LoVo (cell line): Measurements from ENCODE around the gene UNC5B.

Source experiments
- DNase-seq: peaks from one replicate; pipeline ENCODE4 v3.0.0-alpha.2; 2016; ENCODE audit warnings: low spot score

UNC5B gene

GRCh38 chr10:71239946-71240795 is 27.8 kb downstream of the UNC5B start:
- DNase-seq, result no peak

- DNase-seq, result no peak
Measured at GRCh38 chr10:71241114-71241829, 28.9 kb downstream of the UNC5B start.

GRCh38 chr10:71241830-71242621 is 29.7 kb downstream of the UNC5B start:
- no peak for DNase-seq

- no peak for DNase-seq
Measured at GRCh38 chr10:71242622-71243009, 30.2 kb downstream of the UNC5B start.

- DNase-seq, result peak; percentile 59
Measured at GRCh38 chr10:71243756-71244395, 31.5 kb downstream of the UNC5B start.

GRCh38 chr10:71244431-71245419 is 32.4 kb downstream of the UNC5B start:
- DNase-seq, result no peak

- no peak for DNase-seq
Measured at GRCh38 chr10:71245420-71246325, 33.3 kb downstream of the UNC5B start.

- DNase-seq, result peak; percentile 95
Measured at GRCh38 chr10:71246591-71247413, 34.4 kb downstream of the UNC5B start.

GRCh38 chr10:71247414-71247705 is 35.0 kb downstream of the UNC5B start:
- peak; percentile 38 for DNase-seq

- no peak for DNase-seq
Measured at GRCh38 chr10:71247804-71248203, 35.4 kb downstream of the UNC5B start.

GRCh38 chr10:71248210-71248609 is 35.8 kb downstream of the UNC5B start:
- no peak for DNase-seq

GRCh38 chr10:71249996-71250395 is 37.6 kb downstream of the UNC5B start:
- no peak for DNase-seq

GRCh38 chr10:71250405-71250804 is 38.0 kb downstream of the UNC5B start:
- no peak for DNase-seq

- no peak for DNase-seq
Measured at GRCh38 chr10:71250842-71251241, 38.5 kb downstream of the UNC5B start.

- DNase-seq, result no peak
Measured at GRCh38 chr10:71251319-71251718, 38.9 kb downstream of the UNC5B start.

- DNase-seq, result peak; percentile 39
Measured at GRCh38 chr10:71252220-71252619, 39.9 kb downstream of the UNC5B start.

- no peak for DNase-seq
Measured at GRCh38 chr10:71253981-71254818, 41.8 kb downstream of the UNC5B start.
